ENCODE results near the gene UQCRFS1.

- TF ChIP-seq CTCF (IDR thresholded peaks at IDR 0.05) (no peak), POLR2AphosphoS5 (IDR thresholded peaks at IDR 0.05) (no peak)
These were observed 57.3 kb downstream of the UQCRFS1 start for GRCh38 chr19:29155683-29156082.
